Activated CD4-positive, alpha-beta T cell treated with anti-CD3 and anti-CD28 coated beads, Interleukin-10, Interleukin-2, amounts not matched to agents 100 ng/mL and 50 ng/mL, durations not matched to agents 16 hours and 8 hours (primary cell): Measurements from ENCODE around the gene IL2RA.
"Not testable (repeated sequence)": the region's sequence is repeated elsewhere in the genome, so short reads cannot be mapped to it uniquely, and the experiment has no call there.

Experiments used
- DNase-seq: peaks from one replicate; pipeline ENCODE4 v3.0.0-alpha.2; 2020

Gene IL2RA

GRCh38 chr10:6082496-6083395, 20.6 kb upstream of the IL2RA start:
- DNase-seq = peak; percentile 77

- no peak for DNase-seq
These were observed 18.3 kb upstream of the IL2RA start for GRCh38 chr10:6080417-6080973.

- DNase-seq = no peak
These were observed 16.9 kb upstream of the IL2RA start for GRCh38 chr10:6079044-6079443.

- DNase-seq = no peak
These were observed 15.0 kb upstream of the IL2RA start for GRCh38 chr10:6077071-6077675.

- peak; percentile 64 for DNase-seq
These were observed 12.5 kb upstream of the IL2RA start for GRCh38 chr10:6074489-6075301.

GRCh38 chr10:6072215-6072934, 10.2 kb upstream of the IL2RA start:
- DNase-seq = peak; percentile 92

GRCh38 chr10:6071181-6072175, 9.3 kb upstream of the IL2RA start:
- DNase-seq = no peak

- peak; percentile 84 for DNase-seq
These were observed 8.5 kb upstream of the IL2RA start for GRCh38 chr10:6070660-6071059.

GRCh38 chr10:6069081-6069931, 7.1 kb upstream of the IL2RA start:
- DNase-seq = peak; percentile 89

GRCh38 chr10:6068422-6068821, 6.3 kb upstream of the IL2RA start:
- peak; percentile 55 for DNase-seq

- DNase-seq = no peak
These were observed 5.8 kb upstream of the IL2RA start for GRCh38 chr10:6068006-6068405.

- DNase-seq = no peak
These were observed 5.3 kb upstream of the IL2RA start for GRCh38 chr10:6067457-6067856.

GRCh38 chr10:6065835-6066234, 3.7 kb upstream of the IL2RA start:
- peak; percentile 81 for DNase-seq

- peak; percentile 70 for DNase-seq
These were observed 3.2 kb upstream of the IL2RA start for GRCh38 chr10:6065406-6065805.

GRCh38 chr10:6064726-6065125, 2.6 kb upstream of the IL2RA start:
- not testable (repeated sequence) for DNase-seq

- no peak for DNase-seq
These were observed 2.0 kb upstream of the IL2RA start for GRCh38 chr10:6064119-6064518.

- peak; percentile 52 for DNase-seq
These were observed 1.1 kb downstream of the IL2RA start for GRCh38 chr10:6061056-6061455.

GRCh38 chr10:6059506-6059905, 2.7 kb downstream of the IL2RA start:
- DNase-seq = peak; percentile 26

GRCh38 chr10:6058682-6059475, 3.3 kb downstream of the IL2RA start:
- peak; percentile 92 for DNase-seq
